Stimulated activated CD4-positive, alpha-beta T cell treated with anti-CD3 and anti-CD28 coated beads, TNF-alpha, amount 100 ng/mL, for 24 hours (primary cell): ENCODE data around the gene GCSAM.

Experiments used
- DNase-seq, 3 experiments: peaks; one replicate each; pipeline ENCODE4 v3.0.0-alpha.2; 2020; ENCODE audit warnings: low read depth in 3 of 3

Gene GCSAM

DNA sequence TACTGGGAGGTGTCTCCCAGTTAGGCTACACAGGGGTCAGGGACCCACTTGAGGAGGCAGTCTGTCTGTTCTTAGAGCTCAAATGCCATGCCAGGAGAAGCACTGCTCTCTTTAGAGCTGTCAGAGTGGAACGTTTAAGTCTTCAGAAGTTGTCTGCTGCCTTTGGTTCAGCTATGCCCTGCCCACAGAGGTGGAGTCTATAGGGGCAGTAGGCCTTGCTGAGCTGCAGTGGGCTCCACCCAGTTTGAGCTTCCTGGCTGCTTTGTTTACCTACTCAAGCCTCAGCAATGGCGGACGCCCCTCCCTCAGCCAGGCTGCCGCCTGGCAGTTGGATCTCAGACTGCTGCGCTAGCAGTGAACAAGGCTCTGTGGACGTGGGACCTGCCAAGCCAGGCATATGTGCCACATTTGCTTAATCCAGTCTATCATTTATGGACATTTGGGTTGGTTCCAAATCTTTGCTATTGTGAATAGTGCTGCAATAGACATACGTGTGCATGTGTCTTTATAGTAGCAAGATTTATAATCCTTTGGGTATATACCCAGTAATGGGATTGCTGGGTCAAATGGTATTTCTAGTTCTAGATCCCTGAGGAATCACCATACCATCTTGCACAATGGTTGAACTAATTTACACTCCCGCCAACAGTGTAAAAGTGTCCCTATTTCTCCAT lies 60.5 kb downstream of the GCSAM start:
- DNase-seq = peak; percentile 22 to 57 (median 36)
